GM19099 (cell line): ENCODE data around the gene C1orf116.
A peak's percentile ranks its signal among the peaks of the same experiment; 100 is the strongest.

Source experiments
- POLR2A ChIP-seq: IDR thresholded peaks from 3 replicates; pipeline ENCODE4 v1.6.1; 2011; ENCODE audit warnings: low read depth; ENCODE audit not compliant: insufficient read length; ENCODE audit errors: extremely low read depth

C1orf116 gene

GRCh38 chr1:207051191-207051943 is 18.8 kb upstream of the C1orf116 start, which contains the start of gene YOD1:
YOD1 (minus strand) TSS chr1:207051208; CDS start chr1:207051030, 178 bp downstream.
- TF ChIP-seq POLR2A = no peak

GRCh38 chr1:207050480-207051190 is 18.1 kb upstream of the C1orf116 start:
- TF ChIP-seq POLR2A = peak; percentile 82

GRCh38 chr1:207049974-207050391 is 17.4 kb upstream of the C1orf116 start:
- TF ChIP-seq POLR2A = no peak

GRCh38 chr1:207049514-207049913 is 17.0 kb upstream of the C1orf116 start:
- no peak for TF ChIP-seq POLR2A

- TF ChIP-seq POLR2A = no peak
Measured at GRCh38 chr1:207049054-207049453, 16.5 kb upstream of the C1orf116 start.

GRCh38 chr1:207048041-207048440 is 15.5 kb upstream of the C1orf116 start:
- no peak for TF ChIP-seq POLR2A

GRCh38 chr1:207047505-207047904 is 14.9 kb upstream of the C1orf116 start:
- TF ChIP-seq POLR2A = no peak

GRCh38 chr1:207045453-207045852 is 12.9 kb upstream of the C1orf116 start:
- no peak for TF ChIP-seq POLR2A

- TF ChIP-seq POLR2A = no peak
Measured at GRCh38 chr1:207040181-207040533, 7.6 kb upstream of the C1orf116 start.

- TF ChIP-seq POLR2A = no peak
Measured at GRCh38 chr1:207039380-207040180, 7.0 kb upstream of the C1orf116 start.

- TF ChIP-seq POLR2A = no peak
Measured at GRCh38 chr1:207036865-207037264, 4.3 kb upstream of the C1orf116 start.

GRCh38 chr1:207035877-207036551 is 3.5 kb upstream of the C1orf116 start:
- TF ChIP-seq POLR2A = no peak

- no peak for TF ChIP-seq POLR2A
Measured at GRCh38 chr1:207034998-207035397, 2.4 kb upstream of the C1orf116 start.

GRCh38 chr1:207034208-207034607 is 1.7 kb upstream of the C1orf116 start:
- TF ChIP-seq POLR2A = no peak

GRCh38 chr1:207033302-207033701 is 746 bp upstream of the C1orf116 start:
- no peak for TF ChIP-seq POLR2A
